Gastroesophageal sphincter (tissue), 4 donors: Measurements from ENCODE around the gene KRT6C. TPM values are rescaled to one million over a fixed set of nuclear protein-coding genes. Genes with fewer than 3 reads are reported as not detected.
"Not testable (repeated sequence)": the region's sequence is repeated elsewhere in the genome, so short reads cannot be mapped to it uniquely, and the experiment has no call there.

Experiments used
- ATAC-seq: fragments of 150-250 bp; one replicate; pipeline ENCODE4 v1.9.1; 2016; ENCODE audit warnings: mild to moderate bottlenecking, moderate library complexity
- H3K27ac ChIP-seq, 4 donors: fragments of 200-600 bp; sonication (generic) in 3 of 4; 1 replicate in 3 of 4; 2 replicates in 1 of 4; pipeline ENCODE4 v1.5.1; 2016 to 2019
- H3K27me3 ChIP-seq: fragments of 200-600 bp; sonication (generic); one replicate; pipeline ENCODE4 v1.5.1; 2019
- H3K36me3 ChIP-seq, 2 donors: fragments of 200-600 bp; sonication (generic); one replicate each; pipeline ENCODE4 v1.5.1; 2019; ENCODE audit warnings: control low read depth in 1 of 2
- H3K4me1 ChIP-seq, 3 donors: fragments of 200-600 bp; sonication (generic); 1 replicate in 2 of 3; 2 replicates in 1 of 3; pipeline ENCODE4 v1.5.1; 2016 to 2019; ENCODE audit warnings: control low read depth in 2 of 3
- H3K4me3 ChIP-seq, 2 donors: fragments of 200-600 bp; sonication (generic); one replicate each; pipeline ENCODE4 v1.5.1; 2019; ENCODE audit warnings: mild to moderate bottlenecking in 1 of 2, moderate library complexity in 1 of 2
- H3K9me3 ChIP-seq, 3 donors: fragments of 200-600 bp; sonication (generic); one replicate each; pipeline ENCODE4 v1.5.1; 2017 to 2019; ENCODE audit warnings: control low read depth in 2 of 3
- CTCF ChIP-seq, 4 experiments: fragments of 200-600 bp in 2 of 4; fragments of 450-650 bp in 2 of 4; sonication (generic) in 1 of 4; IDR thresholded peaks; one replicate each; pipeline ENCODE4 v1.5.1; 2017 to 2019; ENCODE audit warnings: antibody characterized with exemption in 4 of 4, mild to moderate bottlenecking in 2 of 4, moderate library complexity in 2 of 4
- EP300 ChIP-seq: sonication (generic); formaldehyde crosslinking; IDR thresholded peaks from one replicate; pipeline ENCODE4 v1.6.1; 2017; ENCODE audit warnings: antibody characterized with exemption, mild to moderate bottlenecking
- POLR2A ChIP-seq, 2 donors: fragments of 450-650 bp; IDR thresholded peaks; one replicate each; pipeline ENCODE4 v1.6.1; 2017; ENCODE audit warnings: antibody characterized with exemption in 2 of 2, mild to moderate bottlenecking in 2 of 2, moderate library complexity in 1 of 2
- POLR2AphosphoS5 ChIP-seq: sonication (generic); formaldehyde crosslinking; IDR thresholded peaks from one replicate; pipeline ENCODE4 v1.6.1; 2017; ENCODE audit warnings: antibody characterized with exemption
- WGBS, 2 donors: methylation state at CpG; one replicate each; pipeline ENCODE4 v1.1.5; 2018; ENCODE audit warnings: low coverage in 1 of 2; 5-methylcytosine and 5-hydroxymethylcytosine counted together
- total RNA-seq, 4 donors: library from RNA; depleted of rRNA; stranded (reverse); fragments of >200 nt; gene quantifications; one replicate each; pipeline ENCODE4 v1.1.0, GENCODE V29; 2016

Gene KRT6C
- total RNA-seq, 4 donors from 2014 or later = 0.50 to 52.0 (median 17.1) TPM; not detected in 1

- no peak for ATAC-seq
Observed at GRCh38 chr12:52508211-52508610, 34.6 kb upstream of the KRT6C start.

GRCh38 chr12:52506858-52507715 is 33.5 kb upstream of the KRT6C start:
- no peaks in the 10 kb centered on the region for H3K4me1 ChIP-seq
- TF ChIP-seq POLR2A (IDR thresholded peaks at IDR 0.05) (no peak), EP300 (no peak), POLR2AphosphoS5 (no peak), CTCF (IDR thresholded peaks at IDR 0.05) (peak; percentile 18 to 61 (median 53))
- peaks cover 0 to 4% (median 0%) of the 10 kb centered on the region in 3 donors for H3K9me3 ChIP-seq
- no peak overlapping the region for H3K27ac ChIP-seq
- H3K36me3 ChIP-seq = no peaks in the 10 kb centered on the region
- H3K27me3 ChIP-seq = peaks cover 13% of the 10 kb centered on the region
- H3K4me3 ChIP-seq = no peak overlapping the region
- 28 to 50% methylated on average over 2 to 3 of the region's 4 CpGs for WGBS, 2 donors
- no peak for ATAC-seq

More at GRCh38 chr12:52508211-52508610, 34.6 kb upstream of the KRT6C start:
- Histone ChIP-seq H3K4me1 (no peaks in the 10 kb centered on the region), H3K9me3 (peaks cover 0 to 4% (median 0%) of the 10 kb centered on the region in 3 donors), H3K4me3 (no peak overlapping the region), H3K27ac (no peak overlapping the region), H3K27me3 (peaks cover 13% of the 10 kb centered on the region), H3K36me3 (no peaks in the 10 kb centered on the region)
- TF ChIP-seq EP300 = no peak
- WGBS, 2 donors = 80% methylated on average over 2 of the region's 5 CpGs; no CpG with 5 or more reads in 1 of the 2 donors

- Histone ChIP-seq H3K36me3 (no peaks in the 10 kb centered on the region), H3K27ac (no peak overlapping the region), H3K9me3 (no peaks in the 10 kb centered on the region), H3K4me1 (no peaks in the 10 kb centered on the region), H3K27me3 (peaks cover 7% of the 10 kb centered on the region), H3K4me3 (no peak overlapping the region)
- TF ChIP-seq CTCF (IDR thresholded peaks at IDR 0.05) = no peak
- TF ChIP-seq POLR2A (IDR thresholded peaks at IDR 0.05) = no peak
- no peak for TF ChIP-seq POLR2AphosphoS5
- no peak for TF ChIP-seq EP300
- no peak for ATAC-seq
- WGBS, 2 donors = 75 to 82% methylated on average over 1 of the region's 1 CpG
Observed at GRCh38 chr12:52502877-52503276, 29.3 kb upstream of the KRT6C start.

GRCh38 chr12:52501490-52501889 is 27.9 kb upstream of the KRT6C start:
- no peaks in the 10 kb centered on the region for H3K4me1 ChIP-seq
- H3K9me3 ChIP-seq = no peaks in the 10 kb centered on the region
- no peaks in the 10 kb centered on the region for H3K27me3 ChIP-seq
- no peak overlapping the region for H3K27ac ChIP-seq
- no peak for TF ChIP-seq POLR2A (IDR thresholded peaks at IDR 0.05)
- TF ChIP-seq CTCF (IDR thresholded peaks at IDR 0.05) = no peak
- TF ChIP-seq POLR2AphosphoS5 = no peak
- TF ChIP-seq EP300 = no peak
- H3K36me3 ChIP-seq = no peaks in the 10 kb centered on the region
- ATAC-seq = no peak
- 78 to 89% methylated on average over 2 to 4 of the region's 7 CpGs for WGBS, 2 donors
- no peak overlapping the region for H3K4me3 ChIP-seq

GRCh38 chr12:52500574-52500973 is 27.0 kb upstream of the KRT6C start:
- not testable (repeated sequence) for H3K4me3 ChIP-seq, ATAC-seq, H3K9me3 ChIP-seq, H3K27ac ChIP-seq, H3K36me3 ChIP-seq, H3K4me1 ChIP-seq, H3K27me3 ChIP-seq
- WGBS, 2 donors = 79 to 82% methylated on average over 6 of the region's 6 CpGs
